HG03342 (cell line): ENCODE results near the gene ZNF337.
A peak's percentile ranks its signal among the peaks of the same experiment; 100 is the strongest.
"Not testable (repeated sequence)": the region's sequence is repeated elsewhere in the genome, so short reads cannot be mapped to it uniquely, and the experiment has no call there.

Experiments used
- ATAC-seq: cut with Tn5 transposase; IDR thresholded peaks from one replicate; pipeline ENCODE4 v1.9.1; 2021; ENCODE audit warnings: mild to moderate bottlenecking, moderate library complexity; ENCODE audit not compliant: unreplicated experiment

Gene ZNF337

DNA sequence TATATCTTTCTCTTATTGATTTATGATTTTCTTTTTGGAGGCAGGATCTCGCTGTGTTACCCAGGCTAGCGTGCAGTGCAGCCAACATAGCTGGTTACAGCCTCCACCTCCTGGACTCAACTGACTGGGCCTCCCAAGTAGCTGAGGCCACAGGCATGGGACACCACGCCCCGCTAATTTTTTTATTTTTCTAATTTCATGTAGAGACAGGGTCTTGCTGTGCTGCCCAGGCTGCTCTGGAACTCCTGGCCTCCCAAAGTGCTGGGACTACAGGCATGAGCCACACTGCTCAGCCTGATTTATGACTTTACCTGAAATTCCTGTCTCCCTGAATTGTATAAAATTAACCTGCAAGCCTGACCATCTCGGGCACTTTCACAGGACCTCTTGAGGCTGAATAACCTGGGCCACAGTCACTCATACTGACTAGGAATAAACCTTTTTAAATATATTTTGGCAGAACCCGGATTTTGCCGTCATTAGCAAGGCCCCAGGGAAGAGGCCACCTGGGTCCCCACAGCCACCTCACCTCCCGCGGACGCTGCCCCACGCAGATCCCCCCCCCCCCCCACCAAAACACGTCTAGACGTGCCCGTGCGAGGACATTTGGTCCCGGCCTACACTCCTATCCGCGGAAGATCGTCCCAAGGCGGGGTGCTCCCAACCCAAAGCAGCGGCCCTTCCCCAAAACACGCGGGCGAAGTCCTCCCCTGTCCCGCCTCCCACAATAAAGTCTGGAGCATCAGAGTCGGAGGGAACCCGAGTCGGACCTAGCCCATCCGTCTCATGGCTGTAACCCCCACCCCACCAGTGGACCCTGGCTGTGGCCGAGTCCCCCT, 902 bp downstream of the ZNF337 start:
- ATAC-seq: no peak

GRCh38 chr20:25692499-25692898, 4.2 kb downstream of the ZNF337 start:
- no peak for ATAC-seq

DNA sequence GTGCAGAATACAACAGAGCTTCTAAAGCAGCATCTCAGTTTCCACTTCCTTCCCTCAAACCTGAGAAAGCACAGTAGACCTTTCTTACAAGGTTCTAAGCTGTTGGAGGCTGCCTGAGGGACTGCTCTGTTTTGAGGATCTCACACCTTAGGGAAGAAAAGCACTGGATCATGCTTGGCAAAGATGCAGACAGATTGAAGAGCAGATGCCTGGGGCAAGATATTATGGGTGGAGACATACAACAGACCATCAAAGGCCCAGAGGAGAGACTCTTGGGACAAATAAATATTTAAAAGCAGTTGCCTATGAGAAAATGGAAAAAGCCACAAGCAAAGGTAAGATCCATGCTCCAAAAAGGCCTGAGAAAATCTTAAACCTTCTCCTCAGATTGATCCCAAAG, 6.2 kb downstream of the ZNF337 start:
- ATAC-seq: no peak

DNA sequence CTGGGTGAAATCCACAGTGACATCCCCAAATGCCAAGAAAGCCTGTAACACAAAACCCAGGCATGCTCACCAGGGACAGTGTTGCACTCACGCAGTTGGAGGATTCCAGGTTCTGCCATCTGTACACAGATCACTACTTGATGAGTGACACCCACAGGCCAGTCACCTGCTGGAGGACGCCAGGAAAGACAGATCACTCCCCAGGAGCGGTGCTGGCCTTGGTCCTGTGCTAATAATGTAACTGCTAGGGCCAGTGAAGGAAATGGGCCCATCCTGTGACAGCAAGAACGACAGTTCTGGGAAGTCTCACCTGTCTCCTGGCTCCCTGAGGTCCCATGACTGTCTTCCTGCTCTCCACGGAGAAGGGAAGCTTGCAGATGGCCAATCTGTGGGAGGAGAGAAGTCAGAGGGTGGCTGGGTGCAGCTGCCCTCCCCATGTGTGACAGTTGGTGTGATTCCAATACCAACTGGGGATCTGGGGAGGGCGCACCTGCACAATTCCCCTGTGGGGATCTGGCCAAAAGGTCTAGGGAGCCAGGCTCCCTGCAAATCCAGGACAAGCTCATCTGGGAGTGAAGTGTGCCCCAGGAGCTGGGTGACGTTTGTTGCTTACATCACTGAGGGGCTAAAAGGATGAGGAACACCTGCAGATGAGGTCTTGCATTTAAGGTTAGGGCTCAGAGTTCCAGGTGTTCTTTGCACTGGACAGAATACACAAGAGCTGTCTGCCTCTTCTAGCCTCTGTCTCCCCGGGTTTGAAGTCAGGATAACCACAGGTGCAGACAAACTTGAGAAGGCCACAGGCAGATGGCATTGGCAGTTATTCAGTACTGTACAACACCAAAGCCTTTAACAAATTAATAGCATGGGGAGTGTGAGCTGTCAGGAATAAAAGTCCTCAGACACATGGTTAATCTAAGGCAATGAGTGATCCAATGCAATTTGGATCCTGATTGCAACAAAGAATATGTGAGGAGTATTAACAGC, 10.3 kb downstream of the ZNF337 start:
- ATAC-seq: peak; percentile 22

- peak; percentile 86 for ATAC-seq
Measured at GRCh38 chr20:25685276-25686080, 11.2 kb downstream of the ZNF337 start.

DNA sequence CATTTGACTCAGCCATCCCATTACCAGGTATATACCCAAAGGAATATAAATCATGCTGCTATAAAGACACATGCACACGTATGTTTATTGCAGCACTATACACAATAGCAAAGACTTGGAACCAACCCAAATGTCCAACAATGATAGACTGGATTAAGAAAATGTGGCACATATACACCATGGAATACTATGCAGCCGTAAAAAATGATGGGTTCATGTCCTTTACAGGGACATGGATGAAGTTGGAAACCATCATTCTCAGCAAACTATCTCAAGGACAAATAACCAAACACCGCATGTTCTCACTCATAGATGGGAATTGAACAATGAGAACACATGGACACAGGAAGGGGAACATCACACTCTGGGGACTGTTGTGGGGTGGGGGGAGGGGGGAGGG, 12.8 kb downstream of the ZNF337 start:
- ATAC-seq: not testable (repeated sequence)

GRCh38 chr20:25683050-25683449, 13.6 kb downstream of the ZNF337 start:
- no peak for ATAC-seq

DNA sequence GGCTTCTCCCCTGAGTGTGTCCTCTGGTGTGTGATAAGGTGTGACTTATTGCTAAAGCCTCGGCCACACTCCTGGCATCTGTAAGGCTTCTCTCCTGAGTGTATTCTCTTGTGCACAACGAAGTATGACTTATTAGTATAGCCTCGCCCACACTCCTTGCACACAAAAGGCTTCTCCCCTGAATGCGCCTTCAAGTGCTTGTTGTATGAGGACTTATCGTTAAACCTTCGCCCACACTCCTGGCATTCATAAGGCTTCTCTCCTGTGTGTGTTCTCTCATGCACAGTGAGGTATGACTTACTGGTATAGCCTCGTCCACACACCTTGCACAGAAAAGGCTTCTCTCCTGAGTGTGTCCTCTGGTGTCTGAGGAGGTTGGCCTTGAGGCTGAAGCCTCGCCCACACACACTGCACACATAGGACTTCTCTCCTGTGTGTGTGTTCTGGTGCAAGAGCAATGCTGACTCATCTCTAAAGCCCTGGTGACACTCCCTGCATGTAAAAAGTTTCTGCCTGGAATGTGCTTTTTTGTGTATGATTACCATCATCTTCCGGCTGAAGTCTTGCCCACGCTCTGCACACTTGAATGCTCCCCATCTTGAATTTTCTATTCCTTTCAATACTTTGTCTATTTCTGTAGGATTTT, 20.4 kb downstream of the ZNF337 start:
- no peak for ATAC-seq

DNA sequence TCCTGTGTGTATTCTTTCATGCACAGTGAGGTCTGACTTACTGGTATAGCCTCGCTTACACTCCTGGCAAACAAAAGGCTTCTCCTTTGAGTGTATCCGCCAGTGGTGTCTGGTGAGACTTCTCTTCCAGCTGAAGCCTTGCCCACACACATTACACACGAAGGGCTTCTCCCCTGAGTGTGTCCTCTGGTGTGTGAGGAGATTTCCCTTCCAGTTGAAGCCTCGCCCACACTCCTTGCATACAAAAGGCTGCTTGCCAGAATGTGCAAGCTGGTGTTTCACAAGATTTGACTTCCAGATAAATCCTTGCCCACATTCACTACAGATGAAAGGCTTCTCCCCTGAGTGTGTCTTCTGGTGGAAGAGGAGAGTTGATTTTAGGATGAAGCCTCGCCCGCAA, 21.5 kb downstream of the ZNF337 start:
- ATAC-seq: no peak

- ATAC-seq: no peak
Measured at GRCh38 chr20:25672659-25673235, 23.9 kb downstream of the ZNF337 start.

- no peak for ATAC-seq
Measured at GRCh38 chr20:25669826-25670422, 26.7 kb downstream of the ZNF337 start.

- ATAC-seq: no peak
Measured at GRCh38 chr20:25668446-25668845, 28.2 kb downstream of the ZNF337 start.

DNA sequence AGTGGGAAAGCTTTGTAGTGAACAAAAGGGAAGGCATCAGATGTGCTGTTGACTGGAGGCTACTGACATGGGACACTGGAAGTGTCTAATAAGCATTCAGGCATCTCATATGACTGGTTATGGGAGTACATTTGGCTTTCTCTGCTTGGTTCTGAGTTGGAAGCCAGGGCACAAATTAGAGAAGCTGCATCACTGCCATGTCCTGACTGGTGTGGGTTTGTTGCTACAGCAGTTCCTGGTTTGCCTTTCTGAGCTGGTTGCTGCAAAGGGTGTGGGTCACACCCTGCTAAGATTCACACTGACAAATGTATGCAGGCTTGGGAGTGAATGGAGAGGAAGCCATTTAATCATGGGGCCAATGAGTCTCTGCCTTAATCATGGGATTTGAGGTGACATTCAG, 36.7 kb downstream of the ZNF337 start:
- ATAC-seq: no peak

- no peak for ATAC-seq
Measured at GRCh38 chr20:25654487-25654886, 42.2 kb downstream of the ZNF337 start.

- ATAC-seq: not testable (repeated sequence)
Measured at GRCh38 chr20:25652866-25653265, 43.8 kb downstream of the ZNF337 start.

DNA sequence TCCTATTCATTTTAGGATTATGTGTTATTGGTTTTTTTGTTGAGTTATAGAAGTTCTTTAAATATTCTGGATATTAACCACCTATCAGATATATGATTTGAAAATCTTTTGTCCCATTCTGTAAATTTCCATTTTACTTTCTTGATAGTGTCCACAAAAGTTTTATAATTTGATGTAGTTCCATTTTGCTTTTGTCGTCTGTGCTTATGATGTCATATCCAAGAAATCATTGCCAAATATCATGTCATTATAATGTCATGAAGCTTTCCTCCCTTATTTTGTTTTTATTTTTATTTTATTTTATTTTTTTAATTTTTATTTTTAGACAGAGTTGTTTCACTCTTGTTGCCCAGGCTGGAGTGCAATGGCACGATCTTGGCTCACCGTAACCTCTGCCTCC, 51.8 kb downstream of the ZNF337 start:
- ATAC-seq: no peak

GRCh38 chr20:25643716-25644115, 52.9 kb downstream of the ZNF337 start:
- no peak for ATAC-seq

- no peak for ATAC-seq
Measured at GRCh38 chr20:25637247-25637646, 59.4 kb downstream of the ZNF337 start.

- no peak for ATAC-seq
Measured at GRCh38 chr20:25632940-25633790, 63.5 kb downstream of the ZNF337 start.
